GM12875 (cell line): Measurements from ENCODE around the gene ATP9A.

Experiments used
- H3K4me3 ChIP-seq: one replicate; pipeline ENCODE4 v1.5.1; 2011; ENCODE audit warnings: low read depth, low read length, control low read depth
- CTCF ChIP-seq: IDR thresholded peaks from 2 replicates; pipeline ENCODE4 v1.5.1; 2011; ENCODE audit warnings: low read depth, mild to moderate bottlenecking, control low read depth, inconsistent platforms, low read length, moderate library complexity, borderline replicate concordance; ENCODE audit not compliant: insufficient read depth

The ATP9A gene

GRCh38 chr20:51595744-51596143 lies 172.4 kb downstream of the ATP9A start:
- TF ChIP-seq CTCF: no peak
- H3K4me3 ChIP-seq: no peak overlapping the region

- H3K4me3 ChIP-seq: no peak overlapping the region
- peak; percentile 82 for TF ChIP-seq CTCF
These were observed 173.1 kb downstream of the ATP9A start for GRCh38 chr20:51595058-51595532.

GRCh38 chr20:51594236-51595057 lies 173.7 kb downstream of the ATP9A start:
- H3K4me3 ChIP-seq: no peak overlapping the region
- TF ChIP-seq CTCF: no peak

GRCh38 chr20:51593584-51593983 lies 174.6 kb downstream of the ATP9A start:
- H3K4me3 ChIP-seq: no peak overlapping the region
- TF ChIP-seq CTCF: no peak

- no peak overlapping the region for H3K4me3 ChIP-seq
- TF ChIP-seq CTCF: no peak
These were observed 175.6 kb downstream of the ATP9A start for GRCh38 chr20:51592564-51592963.

- no peak for TF ChIP-seq CTCF
- no peak overlapping the region for H3K4me3 ChIP-seq
These were observed 176.3 kb downstream of the ATP9A start for GRCh38 chr20:51591871-51592270.

- no peak for TF ChIP-seq CTCF
- no peak overlapping the region for H3K4me3 ChIP-seq
These were observed 179.4 kb downstream of the ATP9A start for GRCh38 chr20:51588762-51589161.
